Activated T-helper 2 cell treated with anti-CD3 and anti-CD28 coated beads, Interferon-gamma antibody, Interleukin-2, Interleukin-4, amounts not matched to agents 10 μg/mL and 5 μg/mL and 100 μg/mL, durations not matched to agents 14 hours and 24 hours and 36 hours (primary cell): ENCODE measurements around the gene MMP25. TPM values are rescaled to one million over a fixed set of nuclear protein-coding genes. Genes with fewer than 3 reads are reported as not detected.
A peak's percentile ranks its signal among the peaks of the same experiment; 100 is the strongest.

Experiments
- DNase-seq: peaks from one replicate; pipeline ENCODE4 v3.0.0; 2021; ENCODE audit warnings: low spot score
- H3K27ac Mint-ChIP-seq: one replicate; pipeline ENCODE4 v1.8.0; 2021; ENCODE audit warnings: mixed read lengths
- H3K27me3 Mint-ChIP-seq: one replicate; pipeline ENCODE4 v1.8.0; 2021; ENCODE audit warnings: low read depth, mixed read lengths
- H3K36me3 Mint-ChIP-seq: one replicate; pipeline ENCODE4 v1.8.0; 2021; ENCODE audit warnings: low read depth, mixed read lengths
- H3K4me1 Mint-ChIP-seq: one replicate; pipeline ENCODE4 v1.8.0; 2021; ENCODE audit warnings: low read depth, mixed read lengths
- H3K4me3 Mint-ChIP-seq: one replicate; pipeline ENCODE4 v1.8.0; 2021; ENCODE audit warnings: low read depth, mild to moderate bottlenecking, moderate library complexity, mixed read lengths
- H3K9me3 Mint-ChIP-seq: one replicate; pipeline ENCODE4 v1.8.0; 2021; ENCODE audit warnings: mixed read lengths
- intact Hi-C: fragments of 100-400 bp; cut with micrococcal nuclease; formaldehyde crosslinking; loops from one replicate; pipeline ENCODE4 v1.15.1; 2023
- total RNA-seq: library from RNA; stranded (reverse); gene quantifications from 2 replicates; pipeline ENCODE4 v1.2.3, GENCODE V29; 2022

Gene MMP25
- total RNA-seq, 1 donor from 2014 or later: 7.7 TPM

DNA sequence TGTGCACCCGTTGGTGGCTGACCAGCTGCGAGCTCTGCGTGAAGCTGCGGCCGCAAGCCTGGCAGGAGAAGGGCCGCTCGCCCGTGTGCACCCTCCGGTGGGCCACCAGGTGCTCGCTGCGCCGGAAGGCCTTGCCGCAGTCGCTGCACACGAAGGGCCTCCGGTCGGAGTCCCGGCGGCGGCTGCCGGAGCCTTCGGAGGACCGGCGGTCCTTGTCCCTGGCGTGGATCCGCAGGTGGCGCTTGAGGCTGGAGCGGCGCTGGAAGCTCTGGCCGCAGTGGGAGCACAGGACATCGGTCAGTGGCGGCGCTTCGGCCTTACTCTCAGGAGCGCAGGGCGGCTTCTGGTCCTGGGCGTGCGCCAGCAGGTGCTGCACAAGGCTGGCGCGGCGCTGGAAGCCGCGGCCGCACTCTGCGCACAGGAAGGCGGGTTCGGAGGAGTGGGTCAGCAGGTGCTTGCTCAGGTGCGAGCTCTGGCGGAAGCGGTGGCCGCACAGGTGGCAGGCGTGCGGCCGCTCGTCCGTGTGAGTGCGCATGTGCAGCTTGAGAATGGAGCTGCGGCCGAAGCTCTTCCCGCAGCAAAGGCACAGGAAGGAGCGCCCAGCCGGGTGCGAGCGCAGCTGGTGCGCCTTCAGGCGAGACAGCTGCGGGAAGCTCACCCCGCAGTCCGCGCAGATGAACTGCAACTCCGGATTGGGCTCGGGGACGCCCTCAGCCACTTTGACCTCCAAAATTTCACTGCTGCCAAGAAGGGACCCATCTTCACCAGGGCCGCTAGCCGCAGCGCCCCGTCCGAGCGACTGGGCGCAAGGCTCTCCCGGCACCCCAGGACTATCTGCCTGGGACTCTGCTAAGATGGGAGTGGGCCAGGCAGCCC lies 43.6 kb downstream of the MMP25 start:
- Mint-ChIP-seq H3K27me3 (no peaks in the 10 kb centered on the region), H3K4me3 (no peak overlapping the region), H3K36me3 (peaks cover 1% of the 10 kb centered on the region), H3K4me1 (peaks cover 36% of the 10 kb centered on the region), H3K27ac (no peak overlapping the region), H3K9me3 (no peaks in the 10 kb centered on the region)
- intact Hi-C loops: loop anchor here (10.0 kb wide), 1 partner anchor 75 kb away; no protein-coding TSS in a partner anchor
- no peak for DNase-seq

DNA sequence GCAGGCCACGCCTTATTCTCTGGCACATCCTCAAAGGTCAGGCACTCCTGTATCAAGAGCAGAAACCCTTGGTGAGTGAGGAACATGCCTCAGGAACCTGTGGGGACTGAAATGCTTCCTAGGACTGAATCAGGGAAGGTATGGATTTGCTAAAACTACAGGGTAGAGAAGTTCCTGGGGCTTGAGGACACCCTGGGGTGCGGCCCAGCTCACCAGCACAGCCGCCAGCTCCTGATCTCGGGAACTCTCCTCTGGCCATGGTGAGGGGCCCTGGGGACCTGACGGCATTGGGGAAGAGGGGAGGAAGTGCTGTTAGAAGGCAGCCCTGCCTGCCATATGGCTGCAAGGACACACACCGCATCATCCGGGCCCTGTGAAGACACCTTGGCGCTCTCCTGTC lies 45.2 kb downstream of the MMP25 start:
- no peaks in the 10 kb centered on the region for H3K36me3 Mint-ChIP-seq
- H3K27ac Mint-ChIP-seq: no peak overlapping the region
- intact Hi-C loops: loop anchor here (10.0 kb wide), 1 partner anchor 73 kb away; no protein-coding TSS in a partner anchor
- H3K27me3 Mint-ChIP-seq: no peaks in the 10 kb centered on the region
- H3K4me3 Mint-ChIP-seq: no peak overlapping the region
- H3K9me3 Mint-ChIP-seq: no peaks in the 10 kb centered on the region
- H3K4me1 Mint-ChIP-seq: peaks cover 31% of the 10 kb centered on the region
- no peak for DNase-seq

DNA sequence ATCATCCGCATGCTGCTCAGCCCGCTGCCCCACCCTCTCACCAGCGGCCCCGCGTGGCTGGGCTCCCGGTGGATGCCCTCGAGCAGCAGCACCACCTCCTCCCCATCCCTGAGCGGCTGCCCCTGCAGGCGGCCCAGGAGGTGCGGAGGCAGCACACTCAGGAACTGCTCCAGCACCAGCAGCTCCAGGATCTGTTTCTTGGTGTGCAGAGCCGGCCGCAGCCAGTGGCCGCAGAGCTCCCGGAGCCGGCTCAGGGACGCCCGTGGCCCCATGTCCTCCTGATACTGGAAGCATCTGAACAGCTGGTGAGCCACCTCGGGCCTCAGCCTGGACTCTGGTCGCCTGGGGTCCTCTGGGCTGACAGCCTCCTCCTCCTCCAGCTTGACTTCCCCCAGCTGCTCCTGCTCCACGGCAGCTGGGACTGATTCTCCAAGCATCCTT lies 46.2 kb downstream of the MMP25 start:
- no peak for DNase-seq
- no peak overlapping the region for H3K27ac Mint-ChIP-seq
- H3K4me1 Mint-ChIP-seq: peaks cover 28% of the 10 kb centered on the region
- H3K27me3 Mint-ChIP-seq: peaks cover 3% of the 10 kb centered on the region
- H3K4me3 Mint-ChIP-seq: no peak overlapping the region
- intact Hi-C loops: loop anchor here (10.0 kb wide), 1 partner anchor 72 kb away; no protein-coding TSS in a partner anchor
- H3K36me3 Mint-ChIP-seq: no peaks in the 10 kb centered on the region
- H3K9me3 Mint-ChIP-seq: no peaks in the 10 kb centered on the region

DNA sequence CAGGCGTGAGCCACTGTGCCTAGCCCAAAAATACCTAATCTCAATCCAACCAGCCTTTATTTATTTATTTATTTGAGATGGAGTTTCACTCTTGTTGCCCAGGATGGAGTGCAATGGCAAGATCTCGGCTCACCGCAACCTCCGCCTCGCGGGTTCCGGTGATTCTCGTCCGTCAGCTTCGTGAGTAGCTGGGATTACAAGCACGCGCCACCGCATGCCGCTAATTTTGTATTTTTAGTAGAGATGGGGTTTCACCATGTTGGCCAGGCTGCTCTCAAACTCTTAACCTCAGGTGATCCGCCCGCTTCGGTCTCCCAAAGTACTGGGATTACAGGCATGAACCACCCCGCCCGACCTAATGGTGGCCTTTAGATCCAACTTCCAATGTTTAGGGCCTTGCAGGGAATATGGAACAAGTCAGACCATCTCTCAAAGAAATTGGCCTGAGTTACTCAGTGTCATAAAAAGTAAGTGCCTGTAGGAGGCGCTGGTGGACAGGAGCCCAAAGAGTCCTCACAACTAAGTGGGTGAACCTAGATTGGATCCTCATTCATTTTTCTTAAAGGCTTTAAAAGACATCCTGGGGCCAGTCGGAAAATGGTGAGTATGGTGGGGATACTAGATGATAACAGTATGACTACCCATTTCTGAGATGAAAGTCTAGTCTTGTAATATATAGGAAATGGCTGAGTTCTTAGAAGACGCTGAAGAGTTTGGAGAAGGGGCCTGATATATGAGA lies 48.1 kb downstream of the MMP25 start:
- intact Hi-C loops: loop anchor here (1.0 to 10.0 kb wide), 2 partner anchors 35 to 70 kb away; no protein-coding TSS in a partner anchor
- Mint-ChIP-seq H3K27ac (peak overlapping the region; percentile 9), H3K9me3 (no peaks in the 10 kb centered on the region), H3K36me3 (no peaks in the 10 kb centered on the region), H3K27me3 (peaks cover 4% of the 10 kb centered on the region), H3K4me3 (no peak overlapping the region), H3K4me1 (peaks cover 24% of the 10 kb centered on the region)
- peak; percentile 41 for DNase-seq

DNA sequence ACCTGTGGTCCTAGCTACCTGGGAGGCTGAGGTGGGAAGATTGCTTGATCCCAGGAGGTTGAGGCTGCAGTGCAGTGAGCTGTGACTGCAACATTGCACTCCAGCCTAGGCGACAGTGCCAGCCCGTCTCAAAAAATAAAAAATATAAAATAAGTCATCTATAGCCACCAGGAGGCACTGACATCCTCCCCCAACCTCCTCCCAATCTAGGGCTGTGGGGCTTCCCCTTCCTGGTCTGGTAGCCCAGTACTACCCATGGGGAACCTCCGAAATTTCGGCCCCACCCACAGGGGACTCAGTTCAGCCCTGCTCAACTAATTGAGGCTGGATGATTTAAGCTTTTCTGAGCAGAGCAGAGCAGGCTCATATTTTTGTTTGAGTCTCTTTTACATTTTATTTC lies 49.5 kb downstream of the MMP25 start:
- Mint-ChIP-seq H3K4me1 (peaks cover 28% of the 10 kb centered on the region), H3K4me3 (no peak overlapping the region)
- intact Hi-C loops: loop anchor here (10.0 kb wide), 1 partner anchor 69 kb away; no protein-coding TSS in a partner anchor

DNA sequence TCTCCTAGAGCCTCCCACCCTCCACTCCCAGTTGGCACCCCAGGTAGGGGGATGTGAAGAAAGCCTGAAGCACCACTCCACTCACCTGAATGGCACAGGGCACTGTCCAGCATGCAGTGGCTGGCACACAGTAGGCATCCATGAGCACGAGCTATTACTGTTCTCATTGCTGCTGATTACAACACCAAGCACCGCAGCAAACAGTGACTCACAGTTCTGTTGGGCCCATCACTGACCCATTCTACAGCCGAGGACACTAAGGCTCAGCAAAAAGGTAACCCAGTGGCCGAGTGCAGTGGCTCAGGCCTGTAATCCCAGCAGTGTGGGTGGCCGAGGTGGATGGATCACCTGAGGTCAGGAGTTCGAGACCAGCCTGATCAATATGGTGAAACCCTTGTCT lies 50.0 kb downstream of the MMP25 start:
- Mint-ChIP-seq H3K4me3 (no peak overlapping the region), H3K27me3 (peaks cover 4% of the 10 kb centered on the region), H3K27ac (no peak overlapping the region), H3K4me1 (peaks cover 28% of the 10 kb centered on the region), H3K9me3 (no peaks in the 10 kb centered on the region), H3K36me3 (no peaks in the 10 kb centered on the region)
- intact Hi-C loops: loop anchor here (10.0 kb wide), 1 partner anchor 68 kb away; no protein-coding TSS in a partner anchor
- no peak for DNase-seq

More for the DNA sequence above, 49.5 kb downstream of the MMP25 start:
- peak; percentile 60 for DNase-seq
- H3K9me3 Mint-ChIP-seq: no peaks in the 10 kb centered on the region
- no peaks in the 10 kb centered on the region for H3K36me3 Mint-ChIP-seq
- H3K27ac Mint-ChIP-seq: peak overlapping the region; percentile 38
- H3K27me3 Mint-ChIP-seq: peaks cover 4% of the 10 kb centered on the region

DNA sequence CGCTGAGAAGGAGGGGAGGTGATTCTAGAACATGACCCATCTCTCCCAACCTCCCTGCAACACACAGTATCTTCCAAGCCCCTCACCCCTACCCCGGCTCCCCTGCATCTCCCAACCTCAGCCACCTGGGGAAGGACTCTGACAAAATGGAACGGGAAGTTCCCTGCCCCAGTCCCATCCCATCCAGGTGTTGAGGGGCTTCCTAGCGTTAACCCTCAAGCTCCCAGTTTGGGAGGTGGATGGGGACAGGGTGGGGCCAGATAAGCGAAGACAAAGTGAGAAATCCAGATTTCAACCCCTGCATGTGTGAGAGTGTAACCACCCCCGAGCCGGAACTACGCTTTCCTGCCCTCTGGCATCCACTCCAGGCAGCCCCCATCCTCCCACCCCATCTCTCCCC lies 50.9 kb downstream of the MMP25 start:
- Mint-ChIP-seq H3K27ac (no peak overlapping the region), H3K9me3 (no peaks in the 10 kb centered on the region), H3K27me3 (peaks cover 4% of the 10 kb centered on the region), H3K4me3 (no peak overlapping the region), H3K36me3 (no peaks in the 10 kb centered on the region), H3K4me1 (peaks cover 33% of the 10 kb centered on the region)
- no peak for DNase-seq
- intact Hi-C loops: loop anchor here (10.0 kb wide), 1 partner anchor 68 kb away; no protein-coding TSS in a partner anchor

DNA sequence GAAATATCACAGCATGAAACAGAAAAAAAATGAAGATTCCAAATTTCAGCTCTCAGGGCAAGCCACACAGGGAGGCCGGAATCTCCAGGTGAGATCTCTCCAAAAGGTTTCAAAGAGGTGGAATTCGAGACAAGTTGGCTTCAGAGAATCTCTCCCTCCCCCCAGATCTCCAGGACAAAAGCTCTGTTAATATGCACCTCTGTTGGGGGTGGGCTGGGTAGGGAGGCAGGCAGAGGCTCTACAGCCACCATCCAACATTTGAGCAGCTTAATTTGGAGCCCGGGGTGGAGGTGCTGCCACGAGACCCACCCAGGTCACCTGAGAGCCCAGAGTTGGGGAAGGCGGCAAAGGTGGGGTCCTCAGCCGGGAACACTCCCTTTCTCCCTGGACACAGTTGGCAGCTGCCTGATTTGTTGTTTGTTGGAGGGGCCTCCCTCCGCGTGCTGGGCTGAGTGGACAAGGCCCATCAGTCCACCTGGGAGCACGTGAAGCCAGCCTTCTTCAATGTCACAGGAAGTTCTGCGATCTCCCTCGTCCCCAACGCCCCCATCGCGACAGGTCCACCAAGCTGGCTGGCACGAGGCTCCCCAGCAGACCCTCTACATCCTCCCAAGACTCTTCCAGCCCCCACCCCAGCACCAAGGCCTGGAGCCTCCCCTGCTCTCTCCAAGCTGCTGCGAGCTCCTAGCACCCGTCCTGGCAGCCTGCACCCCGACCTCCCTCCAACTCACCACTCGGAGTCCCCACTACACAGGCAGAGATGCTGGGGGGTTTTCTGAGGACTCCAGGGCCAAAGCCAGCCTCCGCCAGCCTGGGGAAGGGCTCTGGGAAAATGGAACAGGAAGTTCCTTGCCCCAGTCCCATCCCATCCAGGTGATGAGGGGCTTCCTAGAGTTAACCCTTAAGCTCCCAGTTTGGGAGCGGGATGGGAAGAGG lies 52.4 kb downstream of the MMP25 start, which contains the start of gene ZSCAN10:
Gene ZSCAN10, minus strand, starts transcription at position 836 of the 936 bp plus-strand sequence. CDS start 6,357 bp downstream, outside the sequence.
- no peaks in the 10 kb centered on the region for H3K9me3 Mint-ChIP-seq
- DNase-seq: no peak
- peaks cover 4% of the 10 kb centered on the region for H3K27me3 Mint-ChIP-seq
- peak within 1 kb of the TSS; percentile 47 for H3K27ac Mint-ChIP-seq
- intact Hi-C loops: loop anchor here (10.0 kb wide), 1 partner anchor 66 kb away; no protein-coding TSS in a partner anchor
- no peaks in the 10 kb centered on the region for H3K36me3 Mint-ChIP-seq
- peaks cover 33% of the 10 kb centered on the region for H3K4me1 Mint-ChIP-seq
- H3K4me3 Mint-ChIP-seq: peak within 1 kb of the TSS; percentile 69

DNA sequence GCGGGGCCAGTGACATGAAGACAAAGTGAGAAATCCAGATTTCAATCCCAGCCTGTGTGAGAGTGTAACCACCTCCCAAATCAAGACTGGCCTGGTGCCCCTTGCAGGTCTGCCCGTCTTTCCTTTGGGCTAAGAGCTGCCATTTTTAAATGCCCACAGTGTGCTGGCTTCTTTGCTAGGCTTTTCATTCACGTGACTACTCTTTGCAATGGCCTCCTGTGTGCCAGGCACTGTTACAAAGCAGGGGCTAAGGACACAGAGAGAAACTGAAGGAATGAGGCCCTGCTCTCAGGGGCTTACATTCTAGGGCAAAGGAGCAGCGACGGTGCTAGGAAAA lies 53.0 kb downstream of the MMP25 start:
- Mint-ChIP-seq H3K9me3 (no peaks in the 10 kb centered on the region), H3K27me3 (peaks cover 4% of the 10 kb centered on the region), H3K36me3 (no peaks in the 10 kb centered on the region), H3K4me3 (no peak overlapping the region), H3K4me1 (peaks cover 33% of the 10 kb centered on the region), H3K27ac (no peak overlapping the region)
- DNase-seq: no peak
- intact Hi-C loops: loop anchor here (10.0 kb wide), 1 partner anchor 65 kb away; no protein-coding TSS in a partner anchor

DNA sequence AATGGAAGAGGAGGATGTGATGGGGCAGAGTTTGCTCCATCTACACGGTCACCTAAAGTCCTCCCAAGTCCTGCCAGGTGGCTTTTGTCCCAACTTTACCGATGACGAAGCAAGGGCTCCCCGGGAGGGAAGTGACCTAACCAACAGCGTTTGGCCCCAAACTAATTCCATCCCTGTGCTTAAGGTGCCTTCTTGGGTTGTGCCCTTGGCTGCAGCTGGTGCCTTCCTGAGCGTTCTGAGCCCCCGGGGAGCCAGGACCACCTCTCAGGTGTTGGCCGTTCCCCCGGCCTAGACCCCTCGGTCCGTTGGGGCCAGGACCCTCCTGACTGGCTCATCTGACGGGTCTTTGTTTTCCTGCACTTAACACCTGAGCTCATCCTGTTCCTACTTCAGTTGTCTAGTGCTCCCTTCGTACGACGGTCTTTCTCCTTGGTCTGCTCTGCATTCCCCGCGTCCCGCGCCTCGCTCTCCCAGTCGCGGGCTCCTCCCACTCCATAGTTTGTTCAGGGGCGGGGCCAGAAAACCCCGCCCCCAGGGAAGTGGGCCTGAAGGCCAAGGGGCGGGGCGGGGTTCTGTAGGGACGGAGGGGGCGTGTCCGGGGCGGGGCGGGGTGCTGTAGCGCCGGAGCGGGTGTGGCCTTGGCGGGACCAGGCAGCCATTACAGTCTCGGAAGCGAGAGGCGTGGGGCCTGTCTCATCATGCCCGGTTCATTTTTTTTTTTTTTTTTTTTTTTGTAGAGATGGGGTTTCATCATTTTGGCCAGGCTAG lies 53.6 kb downstream of the MMP25 start:
- H3K27ac Mint-ChIP-seq: peak overlapping the region; percentile 47

More for the DNA sequence above, 53.6 kb downstream of the MMP25 start:
- no peaks in the 10 kb centered on the region for H3K9me3 Mint-ChIP-seq
- H3K27me3 Mint-ChIP-seq: peaks cover 4% of the 10 kb centered on the region
- intact Hi-C loops: loop anchor here (1.0 to 10.0 kb wide), 5 partner anchors 24 to 65 kb away; no protein-coding TSS in a partner anchor
- peak; percentile 86 for DNase-seq
- no peaks in the 10 kb centered on the region for H3K36me3 Mint-ChIP-seq
- H3K4me1 Mint-ChIP-seq: peaks cover 29% of the 10 kb centered on the region
- H3K4me3 Mint-ChIP-seq: peak overlapping the region; percentile 69
